Lower leg skin (tissue), 4 donors: Measurements from ENCODE around the gene PPP2R3A. TPM values are rescaled to one million over a fixed set of nuclear protein-coding genes. Genes with fewer than 3 reads are reported as not detected.

Experiments
- DNase-seq, 2 donors: peaks; one replicate each; pipeline ENCODE4 v3.0.0-alpha.2; 2019; ENCODE audit warnings: low spot score in 2 of 2
- H3K4me3 ChIP-seq: fragments of 200-600 bp; sonication (generic); 2 replicates; pipeline ENCODE4 v1.5.1; 2017; ENCODE audit warnings: mild to moderate bottlenecking, low read depth; ENCODE audit not compliant: poor library complexity, severe bottlenecking
- CTCF ChIP-seq, 3 donors: fragments of 450-650 bp; IDR thresholded peaks; one replicate each; pipeline ENCODE4 v1.5.1; 2016; ENCODE audit warnings: antibody characterized with exemption in 3 of 3, mild to moderate bottlenecking in 3 of 3, moderate library complexity in 2 of 3
- POLR2A ChIP-seq, 2 donors: fragments of 450-650 bp; IDR thresholded peaks; one replicate each; pipeline ENCODE4 v1.6.1; 2016 to 2017; ENCODE audit warnings: antibody characterized with exemption in 2 of 2, mild to moderate bottlenecking in 1 of 2, moderate library complexity in 1 of 2
- WGBS, 2 donors: methylation state at CpG; one replicate each; pipeline ENCODE4 v1.1.5; 2018; 5-methylcytosine and 5-hydroxymethylcytosine counted together
- intact Hi-C: fragments of 100-400 bp; cut with DNase I; formaldehyde crosslinking; loops from one replicate; pipeline ENCODE4 v1.15.0; 2023; ENCODE audit warnings: low total_unique reads
- total RNA-seq, 4 donors: library from RNA; depleted of rRNA; stranded (reverse); fragments of >200 nt; gene quantifications; one replicate each; pipeline ENCODE4 v1.1.0, GENCODE V29; 2016

Gene PPP2R3A
- total RNA-seq, 4 donors from 2014 or later: 36.8 to 39.7 (median 38.5) TPM

GRCh38 chr3:135981701-135982403 lies 16.3 kb downstream of the PPP2R3A start:
- H3K4me3 ChIP-seq: no peak overlapping the region
- intact Hi-C loops: no loop called here
- no peak for DNase-seq
- TF ChIP-seq POLR2A (IDR thresholded peaks at IDR 0.05): no peak
- no peak for TF ChIP-seq CTCF (IDR thresholded peaks at IDR 0.05)
- WGBS, 2 donors: 70 to 71% methylated on average over 4 of the region's 4 CpGs

GRCh38 chr3:135982404-135982761 lies 16.9 kb downstream of the PPP2R3A start:
- TF ChIP-seq POLR2A (IDR thresholded peaks at IDR 0.05) (no peak), CTCF (IDR thresholded peaks at IDR 0.05) (no peak)
- H3K4me3 ChIP-seq: no peak overlapping the region
- WGBS, 2 donors: 96 to 100% methylated on average over 1 of the region's 1 CpG
- no peak for DNase-seq
- intact Hi-C loops: no loop called here

- TF ChIP-seq POLR2A (IDR thresholded peaks at IDR 0.05) (no peak), CTCF (IDR thresholded peaks at IDR 0.05) (no peak)
Observed at GRCh38 chr3:135982922-135983581, 17.5 kb downstream of the PPP2R3A start.

GRCh38 chr3:135987661-135988060 lies 22.1 kb downstream of the PPP2R3A start:
- DNase-seq: no peak
- no peak for TF ChIP-seq POLR2A (IDR thresholded peaks at IDR 0.05)
- TF ChIP-seq CTCF (IDR thresholded peaks at IDR 0.05): no peak
- no peak overlapping the region for H3K4me3 ChIP-seq
- intact Hi-C loops: no loop called here
- 83 to 93% methylated on average over 2 of the region's 2 CpGs for WGBS, 2 donors

More at GRCh38 chr3:135982922-135983581, 17.5 kb downstream of the PPP2R3A start:
- DNase-seq: no peak
- WGBS, 2 donors: 65 to 73% methylated on average over 5 of the region's 5 CpGs
- intact Hi-C loops: no loop called here
- no peak overlapping the region for H3K4me3 ChIP-seq

GRCh38 chr3:135989242-135989641 lies 23.7 kb downstream of the PPP2R3A start:
- intact Hi-C loops: no loop called here
- no peak overlapping the region for H3K4me3 ChIP-seq
- DNase-seq: no peak
- TF ChIP-seq CTCF (IDR thresholded peaks at IDR 0.05): no peak
- no peak for TF ChIP-seq POLR2A (IDR thresholded peaks at IDR 0.05)
- WGBS, 2 donors: 45 to 50% methylated on average over 2 of the region's 2 CpGs
